ENCODE data around the gene A1BG.

Gene A1BG

DNA sequence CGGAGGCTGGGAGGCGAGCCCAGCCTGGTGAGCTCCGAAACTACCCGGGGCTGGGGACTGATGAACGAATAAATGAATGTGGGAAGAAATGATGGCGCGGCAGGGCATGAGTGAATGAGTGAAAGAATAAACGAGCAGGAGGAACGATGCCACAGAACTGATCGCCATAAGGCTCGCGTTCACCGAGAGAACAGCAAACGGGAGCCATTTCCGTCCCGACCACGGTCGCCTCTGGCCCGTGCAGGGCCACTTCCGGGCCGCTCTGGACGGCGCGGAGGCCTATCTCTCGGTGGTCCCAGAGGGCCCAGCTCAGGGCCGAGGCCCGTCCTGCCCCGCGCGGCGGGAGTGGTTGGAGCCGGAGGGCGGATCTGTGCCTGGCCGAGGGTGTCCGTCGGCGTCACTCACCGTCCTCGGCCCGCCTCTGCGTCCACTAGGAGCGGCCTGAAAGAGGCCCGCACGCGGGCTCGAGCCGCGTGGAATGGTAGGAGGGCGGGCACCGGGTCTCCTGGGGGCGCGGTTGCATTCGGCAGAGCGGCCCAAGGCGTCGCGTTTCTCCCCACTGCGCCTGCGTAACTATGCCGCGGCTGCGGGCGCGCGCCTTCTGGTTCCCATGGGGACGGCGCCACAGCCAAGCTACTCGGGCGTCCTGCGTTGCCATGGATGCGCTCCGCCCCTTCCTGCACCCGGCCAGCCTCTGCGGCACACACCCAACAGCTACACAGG is 9.1 kb upstream of the A1BG start, which contains the start of gene ZNF497 (continued):
- TF ChIP-seq KLF1 (tag by site-specific recombination; IDR thresholded peaks at IDR 0.05): peak; percentile 62
- TF ChIP-seq ZNF2 (tag by site-specific recombination; IDR thresholded peaks at IDR 0.05): peak; percentile 63; the same call in 1 of the 2 replicates
- TF ChIP-seq ZNF600 (tag by site-specific recombination; IDR thresholded peaks at IDR 0.05): peak; percentile 89
- TF ChIP-seq, protein P1, sequence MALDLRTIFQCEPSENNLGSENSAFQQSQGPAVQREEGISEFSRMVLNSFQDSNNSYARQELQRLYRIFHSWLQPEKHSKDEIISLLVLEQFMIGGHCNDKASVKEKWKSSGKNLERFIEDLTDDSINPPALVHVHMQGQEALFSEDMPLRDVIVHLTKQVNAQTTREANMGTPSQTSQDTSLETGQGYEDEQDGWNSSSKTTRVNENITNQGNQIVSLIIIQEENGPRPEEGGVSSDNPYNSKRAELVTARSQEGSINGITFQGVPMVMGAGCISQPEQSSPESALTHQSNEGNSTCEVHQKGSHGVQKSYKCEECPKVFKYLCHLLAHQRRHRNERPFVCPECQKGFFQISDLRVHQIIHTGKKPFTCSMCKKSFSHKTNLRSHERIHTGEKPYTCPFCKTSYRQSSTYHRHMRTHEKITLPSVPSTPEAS (tag by site-specific recombination; IDR thresholded peaks at IDR 0.05): 0 out of 2 replicates have a peak, but pooled peaks have one; percentile 30
- no peak for TF ChIP-seq ZNF544 (tag by site-specific recombination; IDR thresholded peaks at IDR 0.05)
- no peak for TF ChIP-seq ZSCAN23 (tag by site-specific recombination; IDR thresholded peaks at IDR 0.05)
- TF ChIP-seq ZNF16 (tag by site-specific recombination; IDR thresholded peaks at IDR 0.05; ENCODE audit: low read depth): no peak
- TF ChIP-seq, protein P2, sequence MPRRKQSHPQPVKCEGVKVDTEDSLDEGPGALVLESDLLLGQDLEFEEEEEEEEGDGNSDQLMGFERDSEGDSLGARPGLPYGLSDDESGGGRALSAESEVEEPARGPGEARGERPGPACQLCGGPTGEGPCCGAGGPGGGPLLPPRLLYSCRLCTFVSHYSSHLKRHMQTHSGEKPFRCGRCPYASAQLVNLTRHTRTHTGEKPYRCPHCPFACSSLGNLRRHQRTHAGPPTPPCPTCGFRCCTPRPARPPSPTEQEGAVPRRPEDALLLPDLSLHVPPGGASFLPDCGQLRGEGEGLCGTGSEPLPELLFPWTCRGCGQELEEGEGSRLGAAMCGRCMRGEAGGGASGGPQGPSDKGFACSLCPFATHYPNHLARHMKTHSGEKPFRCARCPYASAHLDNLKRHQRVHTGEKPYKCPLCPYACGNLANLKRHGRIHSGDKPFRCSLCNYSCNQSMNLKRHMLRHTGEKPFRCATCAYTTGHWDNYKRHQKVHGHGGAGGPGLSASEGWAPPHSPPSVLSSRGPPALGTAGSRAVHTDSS (tag by site-specific recombination; IDR thresholded peaks at IDR 0.05): no peak
- TF ChIP-seq ZBTB20 (tag by site-specific recombination; IDR thresholded peaks at IDR 0.05): peak; percentile 59; the same call in 1 of the 2 replicates
- TF ChIP-seq ZNF843 (tag by site-specific recombination; IDR thresholded peaks at IDR 0.05): 0 out of 2 replicates have a peak, but pooled peaks have one; percentile 63
- TF ChIP-seq KLF10 (tag by site-specific recombination; IDR thresholded peaks at IDR 0.05): peak; percentile 78
- no peak for TF ChIP-seq ZNF37A (tag by site-specific recombination; IDR thresholded peaks at IDR 0.05)
- TF ChIP-seq ZNF302 (tag by site-specific recombination; IDR thresholded peaks at IDR 0.05; ENCODE audit: low read depth): no peak
- no peak for TF ChIP-seq GFI1B (tag by site-specific recombination; IDR thresholded peaks at IDR 0.05)
- no peak for TF ChIP-seq ZNF560 (tag by site-specific recombination; IDR thresholded peaks at IDR 0.05; ENCODE audit: borderline replicate concordance)
- TF ChIP-seq MZF1 (tag by site-specific recombination; IDR thresholded peaks at IDR 0.05; ENCODE audit: borderline replicate concordance): 0 out of 2 replicates have a peak, but pooled peaks have one; percentile 20
- TF ChIP-seq, protein P3, sequence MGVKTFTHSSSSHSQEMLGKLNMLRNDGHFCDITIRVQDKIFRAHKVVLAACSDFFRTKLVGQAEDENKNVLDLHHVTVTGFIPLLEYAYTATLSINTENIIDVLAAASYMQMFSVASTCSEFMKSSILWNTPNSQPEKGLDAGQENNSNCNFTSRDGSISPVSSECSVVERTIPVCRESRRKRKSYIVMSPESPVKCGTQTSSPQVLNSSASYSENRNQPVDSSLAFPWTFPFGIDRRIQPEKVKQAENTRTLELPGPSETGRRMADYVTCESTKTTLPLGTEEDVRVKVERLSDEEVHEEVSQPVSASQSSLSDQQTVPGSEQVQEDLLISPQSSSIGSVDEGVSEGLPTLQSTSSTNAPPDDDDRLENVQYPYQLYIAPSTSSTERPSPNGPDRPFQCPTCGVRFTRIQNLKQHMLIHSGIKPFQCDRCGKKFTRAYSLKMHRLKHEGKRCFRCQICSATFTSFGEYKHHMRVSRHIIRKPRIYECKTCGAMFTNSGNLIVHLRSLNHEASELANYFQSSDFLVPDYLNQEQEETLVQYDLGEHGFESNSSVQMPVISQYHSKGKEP (tag by site-specific recombination; IDR thresholded peaks at IDR 0.05): peak; percentile 51; the same call in 1 of the 2 replicates
- TF ChIP-seq, protein P4, sequence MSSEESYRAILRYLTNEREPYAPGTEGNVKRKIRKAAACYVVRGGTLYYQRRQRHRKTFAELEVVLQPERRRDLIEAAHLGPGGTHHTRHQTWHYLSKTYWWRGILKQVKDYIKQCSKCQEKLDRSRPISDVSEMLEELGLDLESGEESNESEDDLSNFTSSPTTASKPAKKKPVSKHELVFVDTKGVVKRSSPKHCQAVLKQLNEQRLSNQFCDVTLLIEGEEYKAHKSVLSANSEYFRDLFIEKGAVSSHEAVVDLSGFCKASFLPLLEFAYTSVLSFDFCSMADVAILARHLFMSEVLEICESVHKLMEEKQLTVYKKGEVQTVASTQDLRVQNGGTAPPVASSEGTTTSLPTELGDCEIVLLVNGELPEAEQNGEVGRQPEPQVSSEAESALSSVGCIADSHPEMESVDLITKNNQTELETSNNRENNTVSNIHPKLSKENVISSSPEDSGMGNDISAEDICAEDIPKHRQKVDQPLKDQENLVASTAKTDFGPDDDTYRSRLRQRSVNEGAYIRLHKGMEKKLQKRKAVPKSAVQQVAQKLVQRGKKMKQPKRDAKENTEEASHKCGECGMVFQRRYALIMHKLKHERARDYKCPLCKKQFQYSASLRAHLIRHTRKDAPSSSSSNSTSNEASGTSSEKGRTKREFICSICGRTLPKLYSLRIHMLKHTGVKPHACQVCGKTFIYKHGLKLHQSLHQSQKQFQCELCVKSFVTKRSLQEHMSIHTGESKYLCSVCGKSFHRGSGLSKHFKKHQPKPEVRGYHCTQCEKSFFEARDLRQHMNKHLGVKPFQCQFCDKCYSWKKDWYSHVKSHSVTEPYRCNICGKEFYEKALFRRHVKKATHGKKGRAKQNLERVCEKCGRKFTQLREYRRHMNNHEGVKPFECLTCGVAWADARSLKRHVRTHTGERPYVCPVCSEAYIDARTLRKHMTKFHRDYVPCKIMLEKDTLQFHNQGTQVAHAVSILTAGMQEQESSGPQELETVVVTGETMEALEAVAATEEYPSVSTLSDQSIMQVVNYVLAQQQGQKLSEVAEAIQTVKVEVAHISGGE (tag by site-specific recombination; conservative IDR thresholded peaks at IDR 0.05; ENCODE audit: low read depth): peak; percentile 96
- TF ChIP-seq ZNF239 (tag by site-specific recombination; IDR thresholded peaks at IDR 0.05): peak; percentile 7; the same call in 1 of the 2 replicates
- TF ChIP-seq, protein P5, sequence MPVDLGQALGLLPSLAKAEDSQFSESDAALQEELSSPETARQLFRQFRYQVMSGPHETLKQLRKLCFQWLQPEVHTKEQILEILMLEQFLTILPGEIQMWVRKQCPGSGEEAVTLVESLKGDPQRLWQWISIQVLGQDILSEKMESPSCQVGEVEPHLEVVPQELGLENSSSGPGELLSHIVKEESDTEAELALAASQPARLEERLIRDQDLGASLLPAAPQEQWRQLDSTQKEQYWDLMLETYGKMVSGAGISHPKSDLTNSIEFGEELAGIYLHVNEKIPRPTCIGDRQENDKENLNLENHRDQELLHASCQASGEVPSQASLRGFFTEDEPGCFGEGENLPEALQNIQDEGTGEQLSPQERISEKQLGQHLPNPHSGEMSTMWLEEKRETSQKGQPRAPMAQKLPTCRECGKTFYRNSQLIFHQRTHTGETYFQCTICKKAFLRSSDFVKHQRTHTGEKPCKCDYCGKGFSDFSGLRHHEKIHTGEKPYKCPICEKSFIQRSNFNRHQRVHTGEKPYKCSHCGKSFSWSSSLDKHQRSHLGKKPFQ (tag by site-specific recombination; IDR thresholded peaks at IDR 0.05): 0 out of 2 replicates have a peak, but pooled peaks have one; percentile 31
- TF ChIP-seq, protein P6, sequence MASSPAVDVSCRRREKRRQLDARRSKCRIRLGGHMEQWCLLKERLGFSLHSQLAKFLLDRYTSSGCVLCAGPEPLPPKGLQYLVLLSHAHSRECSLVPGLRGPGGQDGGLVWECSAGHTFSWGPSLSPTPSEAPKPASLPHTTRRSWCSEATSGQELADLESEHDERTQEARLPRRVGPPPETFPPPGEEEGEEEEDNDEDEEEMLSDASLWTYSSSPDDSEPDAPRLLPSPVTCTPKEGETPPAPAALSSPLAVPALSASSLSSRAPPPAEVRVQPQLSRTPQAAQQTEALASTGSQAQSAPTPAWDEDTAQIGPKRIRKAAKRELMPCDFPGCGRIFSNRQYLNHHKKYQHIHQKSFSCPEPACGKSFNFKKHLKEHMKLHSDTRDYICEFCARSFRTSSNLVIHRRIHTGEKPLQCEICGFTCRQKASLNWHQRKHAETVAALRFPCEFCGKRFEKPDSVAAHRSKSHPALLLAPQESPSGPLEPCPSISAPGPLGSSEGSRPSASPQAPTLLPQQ (tag by site-specific recombination; IDR thresholded peaks at IDR 0.05): peak; percentile 78
- TF ChIP-seq ZNF660 (tag by site-specific recombination; IDR thresholded peaks at IDR 0.05): 0 out of 2 replicates have a peak, but pooled peaks have one; percentile 68
- TF ChIP-seq ZNF24 (tag by site-specific recombination; IDR thresholded peaks at IDR 0.05): peak; percentile 88
- peak; percentile 71 for TF ChIP-seq ZFP69B (tag by site-specific recombination; IDR thresholded peaks at IDR 0.05)
- TF ChIP-seq ZNF335 (tag by site-specific recombination; conservative IDR thresholded peaks at IDR 0.05): peak; percentile 94
- TF ChIP-seq ZNF184 (tag by site-specific recombination; IDR thresholded peaks at IDR 0.05): no peak

Measured in HEK293 (cell line).